Measurements from ENCODE around the gene COL5A1. TPM values are rescaled to one million over a fixed set of nuclear protein-coding genes. Genes with fewer than 3 reads are reported as not detected.

COL5A1 gene
- polyA plus RNA-seq, 1 donor (not counting 4 experiments of a cell fraction or from before 2014, with no cell fraction given) = 3.1 TPM

- Histone ChIP-seq H3K4me2 (ENCODE audit: control insufficient read depth, extremely low read depth, insufficient read depth, low read depth, low read length) (no peak overlapping the region), H3K4me1 (ENCODE audit: control insufficient read depth, extremely low read depth, insufficient read depth, low read length) (peaks cover 15% of the 10 kb centered on the region), H3K9me3 (ENCODE audit: control insufficient read depth, low read depth, low read length) (no peaks in the 10 kb centered on the region), H3K36me3 (ENCODE audit: control insufficient read depth in 2 of 2, extremely low read depth in 1 of 2, insufficient read depth in 2 of 2, low read length in 2 of 2) (no peaks in the 10 kb centered on the region), H3K27ac (ENCODE audit: control insufficient read depth, insufficient read depth, low read length) (no peak overlapping the region), H3K4me3 (ENCODE audit: control insufficient read depth in 2 of 3, extremely low read depth in 1 of 3, insufficient read depth in 2 of 3, low read depth in 1 of 3, low read length in 3 of 3) (no peak overlapping the region), H3K9ac (ENCODE audit: control insufficient read depth, extremely low read depth, insufficient read depth, low read length) (no peak overlapping the region), H2AFZ (ENCODE audit: control insufficient read depth, low read length) (no peak overlapping the region), H3K79me2 (ENCODE audit: control insufficient read depth, insufficient read depth, low read length) (no peaks in the 10 kb centered on the region), H3K27me3 (ENCODE audit: control insufficient read depth, extremely low read depth, insufficient read depth, low read length) (no peaks in the 10 kb centered on the region), H4K20me1 (ENCODE audit: control insufficient read depth, extremely low read depth, insufficient read depth, low read length) (peaks cover 2% of the 10 kb centered on the region), H3K9me1 (ENCODE audit: control insufficient read depth, extremely low read depth, insufficient read depth, low read length) (no peaks in the 10 kb centered on the region)
- TF ChIP-seq CTCF (optimal IDR thresholded peaks at IDR 0.05 in 1 of 3, IDR thresholded peaks at IDR 0.05 in 1 of 3, conservative IDR thresholded peaks at IDR 0.05 in 1 of 3; ENCODE audit: extremely low read depth in 1 of 3, insufficient read depth in 2 of 3, low read length in 3 of 3) = no peak
- TF ChIP-seq EZH2 (IDR thresholded peaks at IDR 0.05; ENCODE audit: low read length) = no peak
- FAIRE-seq (no peak), DNase-seq (ENCODE audit: low read depth, low spot score) (no peak)
- dilution Hi-C loops (cut with MboI; ENCODE audit: extremely low pct_ligation_motif_present, low sequenced_read_pairs) = no loop called here
Observed at GRCh38 chr9:134705786-134706185, 64.2 kb downstream of the COL5A1 start.

GRCh38 chr9:134706522-134706921 is 64.9 kb downstream of the COL5A1 start:
- TF ChIP-seq EZH2 (IDR thresholded peaks at IDR 0.05; ENCODE audit: low read length) (no peak), CTCF (optimal IDR thresholded peaks at IDR 0.05 in 1 of 3, IDR thresholded peaks at IDR 0.05 in 1 of 3, conservative IDR thresholded peaks at IDR 0.05 in 1 of 3; ENCODE audit: extremely low read depth in 1 of 3, insufficient read depth in 2 of 3, low read length in 3 of 3) (no peak)
- no peaks in the 10 kb centered on the region for H3K79me2 ChIP-seq (ENCODE audit: control insufficient read depth, insufficient read depth, low read length)
- H3K27ac ChIP-seq (ENCODE audit: control insufficient read depth, insufficient read depth, low read length) = no peak overlapping the region
- no peak for FAIRE-seq
- dilution Hi-C loops (cut with MboI; ENCODE audit: extremely low pct_ligation_motif_present, low sequenced_read_pairs) = no loop called here
- H3K9me3 ChIP-seq (ENCODE audit: control insufficient read depth, low read depth, low read length) = no peaks in the 10 kb centered on the region
- no peak overlapping the region for H2AFZ ChIP-seq (ENCODE audit: control insufficient read depth, low read length)
- no peaks in the 10 kb centered on the region for H3K36me3 ChIP-seq (ENCODE audit: control insufficient read depth in 2 of 2, extremely low read depth in 1 of 2, insufficient read depth in 2 of 2, low read length in 2 of 2)
- no peak for DNase-seq (ENCODE audit: low read depth, low spot score)
- H3K4me2 ChIP-seq (ENCODE audit: control insufficient read depth, extremely low read depth, insufficient read depth, low read depth, low read length) = no peak overlapping the region
- no peak overlapping the region for H3K4me3 ChIP-seq (ENCODE audit: control insufficient read depth in 2 of 3, extremely low read depth in 1 of 3, insufficient read depth in 2 of 3, low read depth in 1 of 3, low read length in 3 of 3)
- H3K9ac ChIP-seq (ENCODE audit: control insufficient read depth, extremely low read depth, insufficient read depth, low read length) = no peak overlapping the region
- H3K9me1 ChIP-seq (ENCODE audit: control insufficient read depth, extremely low read depth, insufficient read depth, low read length) = no peaks in the 10 kb centered on the region
- peaks cover 2% of the 10 kb centered on the region for H4K20me1 ChIP-seq (ENCODE audit: control insufficient read depth, extremely low read depth, insufficient read depth, low read length)
- H3K4me1 ChIP-seq (ENCODE audit: control insufficient read depth, extremely low read depth, insufficient read depth, low read length) = peaks cover 12% of the 10 kb centered on the region
- no peaks in the 10 kb centered on the region for H3K27me3 ChIP-seq (ENCODE audit: control insufficient read depth, extremely low read depth, insufficient read depth, low read length)
